Activated T-cell treated with anti-CD3 and anti-CD28 coated beads for 4 hours (primary cell): Measurements from ENCODE around the gene SYTL3.

Experiments
- DNase-seq: peaks from one replicate; pipeline ENCODE4 v3.0.0-alpha.2; 2020

SYTL3 gene

DNA sequence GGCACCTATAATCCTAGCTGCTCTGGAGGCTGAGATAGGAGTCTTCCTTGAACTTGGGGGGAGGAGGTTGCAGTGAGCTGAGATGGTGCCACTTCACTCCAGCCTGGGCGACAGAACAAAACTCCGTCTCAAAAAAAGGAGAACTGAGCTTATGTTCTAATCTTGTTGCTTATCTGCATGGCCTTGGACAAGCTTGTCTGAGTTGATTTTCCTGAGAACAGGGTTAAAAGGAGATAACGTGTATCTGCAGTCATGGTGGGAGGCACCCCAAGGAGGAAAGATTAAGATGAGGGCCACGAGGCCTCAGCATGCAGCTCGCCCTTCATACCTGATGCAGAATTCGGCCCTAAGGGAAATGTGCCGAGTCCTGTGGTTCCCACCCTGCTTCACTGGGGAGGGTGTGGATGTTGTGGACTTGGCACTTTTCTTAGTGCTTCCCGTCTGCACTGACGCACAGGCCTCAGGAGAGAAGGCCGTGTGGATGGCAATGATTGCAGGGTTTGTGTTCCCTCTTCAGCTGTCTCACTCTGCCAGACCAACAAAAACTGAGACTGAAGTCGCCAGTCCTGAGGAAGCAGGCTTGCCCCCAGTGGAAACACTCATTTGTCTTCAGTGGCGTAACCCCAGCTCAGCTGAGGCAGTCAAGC, 113.1 kb downstream of the SYTL3 start:
- DNase-seq = no peak

DNA sequence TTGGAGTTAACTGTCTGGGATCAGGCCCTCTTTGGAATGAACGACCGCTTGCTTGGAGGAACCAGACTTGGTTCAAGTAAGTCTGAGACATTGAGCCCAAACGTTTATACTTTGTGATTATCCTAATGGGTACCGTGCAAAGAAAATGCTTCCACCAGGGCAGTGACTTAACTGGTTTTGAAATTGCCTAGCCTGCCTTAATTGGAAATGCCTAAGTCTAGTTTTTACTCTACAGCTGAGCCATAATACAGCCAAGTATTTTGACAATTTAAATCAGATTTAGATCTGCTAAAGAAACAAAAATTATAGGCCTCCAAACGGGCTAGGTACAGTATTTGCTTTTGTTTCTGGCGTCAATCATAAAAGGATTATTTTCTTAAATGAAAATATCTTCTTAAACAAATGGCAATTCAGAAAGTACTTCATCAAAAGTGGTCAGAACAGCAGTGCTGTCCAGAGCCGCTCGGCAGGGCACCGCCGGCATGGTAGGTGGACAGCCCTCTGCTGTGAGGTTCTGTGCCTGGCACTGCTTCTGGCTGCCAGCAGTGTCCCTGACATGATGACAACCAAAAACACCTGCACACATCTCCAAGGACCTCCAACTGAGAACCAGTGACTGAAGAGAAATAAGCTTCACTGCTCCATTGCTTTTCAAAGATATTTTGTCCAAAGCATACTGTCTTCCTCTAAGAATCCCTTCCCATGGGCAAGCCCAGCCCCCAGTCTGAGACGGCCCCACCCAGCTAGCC, 113.8 kb downstream of the SYTL3 start:
- DNase-seq = no peak

- DNase-seq = no peak
These were observed 114.5 kb downstream of the SYTL3 start for GRCh38 chr6:158764183-158764849.

DNA sequence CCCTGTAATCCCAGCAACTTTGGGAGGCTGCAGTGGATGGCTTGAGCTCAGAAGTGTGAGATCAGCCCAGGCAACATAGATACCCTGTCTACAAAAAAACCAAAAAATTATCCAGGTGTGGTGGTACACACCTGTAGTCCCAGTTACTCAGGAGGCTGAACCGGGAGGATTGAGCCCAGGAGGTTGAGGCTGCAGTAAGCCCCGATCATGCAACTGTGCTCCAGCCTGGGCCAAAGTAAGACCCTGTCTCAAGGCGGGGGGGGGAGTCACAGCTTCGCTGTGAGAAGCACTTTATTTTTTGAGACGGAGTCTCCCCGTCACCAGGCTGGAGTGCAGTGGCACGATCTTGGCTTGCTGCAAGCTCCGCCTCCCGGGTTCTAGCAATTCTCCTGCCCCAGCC, 115.1 kb downstream of the SYTL3 start:
- no peak for DNase-seq

DNA sequence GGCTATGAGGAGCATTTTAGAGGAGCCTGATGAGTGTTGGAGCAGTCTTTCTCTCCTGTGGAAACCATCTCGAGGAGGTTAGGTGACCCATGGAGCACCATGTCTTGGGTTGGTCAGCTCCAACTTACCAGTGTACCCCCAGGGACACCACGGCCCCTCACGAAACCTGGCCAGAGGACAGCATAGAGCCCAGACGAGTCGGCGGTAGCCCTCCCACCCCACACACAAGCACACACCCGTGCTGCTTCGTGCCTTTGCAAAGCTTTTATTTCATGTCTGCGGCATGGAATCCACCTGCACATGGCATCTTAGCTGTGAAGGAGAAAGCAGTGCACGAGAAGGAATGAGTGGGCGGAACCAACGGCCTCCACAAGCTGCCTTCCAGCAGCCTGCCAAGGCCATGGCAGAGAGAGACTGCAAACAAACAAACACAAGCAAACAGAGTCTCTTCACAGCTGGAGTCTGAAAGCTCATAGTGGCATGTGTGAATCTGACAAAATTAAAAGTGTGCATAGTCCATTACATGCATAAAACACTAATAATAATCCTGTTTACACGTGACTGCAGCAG, 115.7 kb downstream of the SYTL3 start:
- DNase-seq = no peak

- no peak for DNase-seq
These were observed 117.0 kb downstream of the SYTL3 start for GRCh38 chr6:158766621-158767455.

GRCh38 chr6:158767709-158768108, 117.9 kb downstream of the SYTL3 start:
- DNase-seq = no peak

DNA sequence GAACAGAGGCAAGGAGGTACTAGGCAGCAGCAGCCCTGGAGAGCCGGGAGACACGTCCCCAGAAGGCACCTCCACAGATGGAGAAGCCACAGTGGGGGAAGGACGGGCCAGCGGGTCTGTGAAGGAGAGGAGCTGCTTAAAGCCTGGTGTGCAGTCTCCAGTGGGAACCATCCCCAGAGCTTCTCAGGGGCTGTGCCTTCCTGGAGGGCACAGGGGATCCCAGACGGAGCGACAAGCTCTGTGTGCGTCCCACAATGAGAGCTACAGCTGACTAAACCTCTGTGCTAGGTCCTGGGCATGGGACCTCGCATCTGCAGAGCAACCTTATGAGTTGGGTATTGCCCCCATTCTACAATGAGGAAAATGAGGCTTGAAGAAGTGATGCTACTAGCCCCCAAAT, 118.6 kb downstream of the SYTL3 start:
- DNase-seq = no peak

DNA sequence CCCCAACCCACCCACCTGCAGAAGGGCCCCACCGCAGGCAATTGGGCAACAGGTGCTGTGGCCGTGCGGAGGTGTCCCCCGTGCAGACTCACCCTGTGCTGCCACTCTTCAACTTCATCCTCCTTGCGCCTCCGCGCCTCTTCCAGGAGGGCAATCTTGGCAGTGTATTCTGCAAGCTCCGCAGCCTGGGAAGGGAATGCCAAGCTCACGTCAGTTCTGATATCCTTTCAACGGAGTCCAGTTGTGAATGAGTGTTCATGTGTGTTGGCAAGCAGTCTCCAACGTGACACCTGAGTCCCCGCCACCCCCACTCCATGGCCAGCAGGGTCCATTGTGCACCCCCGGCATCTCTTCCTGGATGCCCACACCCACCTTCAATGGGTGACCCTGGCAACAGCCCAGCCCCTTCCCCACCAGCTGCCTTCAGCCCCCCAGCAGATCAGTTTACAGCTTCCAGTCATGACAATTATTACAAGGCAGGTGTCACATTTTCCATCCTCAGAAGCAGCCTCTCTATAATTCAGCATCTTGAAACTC, 119.4 kb downstream of the SYTL3 start:
- no peak for DNase-seq

DNA sequence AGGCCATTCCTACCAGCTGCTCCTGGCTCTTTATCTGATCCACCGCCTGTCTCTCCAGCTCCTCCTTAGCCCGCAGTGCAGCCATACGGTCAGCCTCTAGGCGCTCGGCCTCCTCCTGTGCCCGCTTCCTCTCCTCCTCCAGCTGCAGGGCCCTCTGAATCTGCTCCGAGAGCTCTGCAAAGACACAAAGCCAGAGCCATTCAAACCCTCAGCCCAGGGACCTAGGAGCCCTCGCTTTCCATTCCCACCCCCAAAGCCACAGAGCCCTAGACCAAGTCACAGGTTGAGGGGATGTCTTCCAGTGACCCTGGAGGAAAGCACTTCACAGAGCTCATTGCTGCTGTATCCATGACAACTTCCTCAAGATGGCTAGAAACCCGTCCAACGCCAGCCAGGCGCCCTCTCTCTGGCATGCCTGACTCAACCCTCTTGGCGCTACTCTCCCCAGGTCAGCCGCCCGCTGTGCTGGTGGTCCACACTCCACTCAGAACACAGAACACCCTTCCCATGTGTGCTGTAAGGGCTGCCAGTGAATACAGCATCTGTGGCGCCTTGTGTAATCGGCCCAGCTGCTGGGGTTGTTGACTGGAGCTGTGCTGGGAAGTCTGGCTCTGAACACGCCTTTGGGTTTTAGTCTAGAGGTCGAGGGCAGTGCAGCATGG, 120.0 kb downstream of the SYTL3 start:
- DNase-seq = no peak

DNA sequence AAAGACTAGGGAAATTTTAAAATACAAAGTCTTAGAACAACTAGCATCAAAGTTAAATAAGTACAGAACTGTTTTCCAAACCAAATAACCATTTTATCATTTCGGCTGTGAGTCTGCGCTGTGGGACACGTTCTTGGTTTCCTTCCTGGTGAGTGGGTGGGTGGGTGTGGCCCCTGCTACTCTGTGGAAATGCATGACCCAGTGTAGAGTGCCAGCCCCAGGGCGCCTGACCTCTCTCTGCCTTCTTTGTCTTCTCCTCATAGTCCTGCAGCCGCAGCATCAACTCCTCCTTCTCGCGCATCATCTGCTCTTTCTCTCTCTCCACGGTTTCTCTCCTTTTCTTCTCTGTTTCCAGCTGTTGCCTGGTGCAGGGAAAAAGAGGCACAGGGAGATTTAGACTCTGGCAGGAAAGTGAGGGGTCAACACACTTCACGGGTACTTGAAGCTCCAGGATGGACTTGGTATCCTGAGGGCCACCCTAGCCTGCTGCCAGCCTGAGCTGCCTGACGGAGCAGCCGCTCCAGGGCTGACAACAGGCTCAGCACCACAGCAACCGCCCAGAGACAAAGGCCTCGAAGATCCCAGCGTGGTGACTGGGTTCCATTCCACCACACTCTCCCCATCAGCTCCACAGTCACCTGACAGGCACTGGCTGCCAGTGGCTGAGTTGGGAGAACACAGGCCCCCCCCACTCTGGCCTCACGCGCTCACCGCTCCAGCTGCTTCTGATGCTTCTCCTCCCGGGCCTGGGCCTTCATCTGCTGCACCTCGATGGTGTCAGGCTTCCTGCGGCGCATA, 120.9 kb downstream of the SYTL3 start:
- no peak for DNase-seq

DNA sequence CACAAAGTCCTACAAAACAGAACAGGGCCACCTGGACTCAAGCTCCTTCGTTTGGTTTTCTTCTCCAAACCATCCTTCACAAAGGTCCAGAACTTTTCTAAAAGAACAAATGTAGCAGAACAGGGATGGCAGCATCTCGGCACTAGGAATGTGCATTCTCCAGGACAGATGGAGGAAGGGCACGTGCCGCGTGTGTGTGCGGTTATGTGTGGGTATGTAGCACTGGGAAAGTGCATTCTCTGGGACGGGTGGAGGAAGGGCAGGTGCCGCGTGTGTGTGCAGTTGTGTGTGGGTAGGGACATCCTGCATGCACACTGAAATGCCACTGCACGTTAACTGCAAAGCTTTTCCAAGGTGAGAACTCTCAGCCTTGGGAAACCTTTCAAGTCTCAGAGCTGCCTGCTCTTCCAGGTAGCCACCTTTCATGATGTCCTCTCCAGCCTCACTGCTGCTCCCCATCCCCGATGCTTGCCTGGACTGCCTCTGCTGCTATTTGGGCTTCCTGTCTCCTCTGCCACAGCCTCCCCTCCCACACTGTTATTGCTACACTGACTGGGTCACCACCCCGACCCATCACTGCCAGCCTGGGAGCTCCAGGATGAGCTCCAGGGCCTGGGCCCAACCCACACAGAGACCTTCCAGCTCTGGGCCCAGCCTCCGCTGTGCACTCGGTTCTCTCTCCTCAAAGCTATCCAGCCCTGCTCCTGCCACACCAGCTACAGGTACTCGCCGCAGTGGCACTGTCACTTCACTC, 121.7 kb downstream of the SYTL3 start:
- no peak for DNase-seq

DNA sequence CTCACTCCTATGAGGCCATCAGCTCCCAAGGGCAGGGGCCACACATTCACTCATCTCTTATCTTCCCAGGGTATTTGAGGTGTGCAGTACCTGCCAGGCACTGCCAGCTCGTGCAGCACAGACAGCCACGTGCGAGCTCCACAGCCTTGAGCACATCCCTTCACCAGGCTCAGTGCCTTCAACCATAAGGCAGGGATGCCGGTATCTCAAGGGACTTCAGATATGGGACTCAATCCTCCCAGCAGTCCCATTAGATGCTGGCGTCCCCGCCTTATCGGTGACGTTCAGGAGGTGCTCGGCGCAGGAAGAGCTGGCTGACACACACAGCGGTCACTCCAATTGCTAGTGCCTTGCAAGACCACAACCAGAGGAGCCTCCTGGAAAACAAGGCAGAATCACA, 122.3 kb downstream of the SYTL3 start:
- DNase-seq = no peak

- no peak for DNase-seq
These were observed 123.1 kb downstream of the SYTL3 start for GRCh38 chr6:158772851-158773371.

- no peak for DNase-seq
These were observed 124.0 kb downstream of the SYTL3 start for GRCh38 chr6:158773581-158774449.

GRCh38 chr6:158774717-158775449, 125.0 kb downstream of the SYTL3 start:
- no peak for DNase-seq

DNA sequence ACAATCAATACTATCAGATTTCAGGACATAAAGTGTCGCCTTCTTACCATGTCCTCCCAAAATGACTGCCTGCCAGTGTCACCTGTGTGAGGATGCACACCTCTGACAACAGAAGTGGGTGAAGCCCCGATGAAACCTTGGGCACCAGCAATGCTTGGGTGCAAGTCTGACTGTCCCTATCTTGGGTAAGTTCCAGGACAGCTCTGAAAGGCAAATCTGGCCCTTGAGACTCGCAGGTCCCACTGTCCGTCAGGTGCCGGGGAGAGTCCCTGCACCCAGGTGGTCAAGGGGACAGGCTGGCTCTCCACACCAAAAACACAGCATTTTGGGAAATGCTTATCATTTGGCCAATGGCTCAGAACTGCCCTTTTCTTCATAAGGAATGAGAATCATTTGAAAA, 126.0 kb downstream of the SYTL3 start:
- DNase-seq = no peak

GRCh38 chr6:158776737-158777136, 126.9 kb downstream of the SYTL3 start:
- no peak for DNase-seq
